Left kidney (tissue), 2 donors: ENCODE data around the gene FOXRED1. TPM values are rescaled to one million over a fixed set of nuclear protein-coding genes. Genes with fewer than 3 reads are reported as not detected.
"Not testable (repeated sequence)": the region's sequence is repeated elsewhere in the genome, so short reads cannot be mapped to it uniquely, and the experiment has no call there.

Experiments
- DNase-seq: peaks from one replicate; pipeline ENCODE4 v3.0.0-alpha.2; 2013
- polyA plus RNA-seq: library from polyadenylated mRNA; unstranded; fragments of 120-200 nt; gene quantifications from one replicate; pipeline ENCODE4 v1.2.1, GENCODE V29; 2013; ENCODE audit not compliant: insufficient read length

Gene FOXRED1
- polyA plus RNA-seq, 1 donor, result 58.4 TPM

- no peak for DNase-seq
Measured at GRCh38 chr11:126267650-126268049, 1.3 kb upstream of the FOXRED1 start.

GRCh38 chr11:126268361-126268707, 620 bp upstream of the FOXRED1 start:
- DNase-seq, result no peak

- no peak for DNase-seq
Measured at GRCh38 chr11:126277322-126277721, 8.4 kb downstream of the FOXRED1 start.

- DNase-seq, result no peak
Measured at GRCh38 chr11:126277780-126278179, 8.8 kb downstream of the FOXRED1 start.

- no peak for DNase-seq
Measured at GRCh38 chr11:126279191-126279590, 10.2 kb downstream of the FOXRED1 start.

GRCh38 chr11:126280595-126280994, 11.6 kb downstream of the FOXRED1 start:
- no peak for DNase-seq

- no peak for DNase-seq
Measured at GRCh38 chr11:126281245-126281644, 12.3 kb downstream of the FOXRED1 start.

- no peak for DNase-seq
Measured at GRCh38 chr11:126281666-126282175, 12.8 kb downstream of the FOXRED1 start.

GRCh38 chr11:126282361-126282735, 13.4 kb downstream of the FOXRED1 start:
- DNase-seq, result no peak

GRCh38 chr11:126282736-126283591, 14.0 kb downstream of the FOXRED1 start, which contains the start of gene TIRAP:
Gene TIRAP (plus strand): TSS chr11:126283093. CDS start chr11:126290895, 7,802 bp downstream.
- DNase-seq, result peak; percentile 50

- no peak for DNase-seq
Measured at GRCh38 chr11:126284829-126285228, 15.9 kb downstream of the FOXRED1 start.

GRCh38 chr11:126288237-126288636, 19.3 kb downstream of the FOXRED1 start:
- no peak for DNase-seq

- no peak for DNase-seq
Measured at GRCh38 chr11:126290887-126291286, 21.9 kb downstream of the FOXRED1 start.

- no peak for DNase-seq
Measured at GRCh38 chr11:126293726-126294125, 24.8 kb downstream of the FOXRED1 start.

GRCh38 chr11:126297004-126297403, 28.1 kb downstream of the FOXRED1 start:
- DNase-seq, result no peak

- peak; percentile 91 for DNase-seq
Measured at GRCh38 chr11:126303623-126304456, 34.9 kb downstream of the FOXRED1 start, which contains the start of gene DCPS. Gene DCPS (plus strand): TSS chr11:126304060. CDS start chr11:126304081, 21 bp downstream.

- DNase-seq, result no peak
Measured at GRCh38 chr11:126304457-126305075, 35.6 kb downstream of the FOXRED1 start.

GRCh38 chr11:126305699-126306098, 36.7 kb downstream of the FOXRED1 start:
- DNase-seq, result no peak

GRCh38 chr11:126307706-126308105, 38.8 kb downstream of the FOXRED1 start:
- no peak for DNase-seq

- no peak for DNase-seq
Measured at GRCh38 chr11:126308271-126308671, 39.3 kb downstream of the FOXRED1 start.

- not testable (repeated sequence) for DNase-seq
Measured at GRCh38 chr11:126308771-126309170, 39.8 kb downstream of the FOXRED1 start.
